Measurements from ENCODE around the gene HPD.
"Not testable (repeated sequence)": the region's sequence is repeated elsewhere in the genome, so short reads cannot be mapped to it uniquely, and the experiment has no call there.

The HPD gene

GRCh38 chr12:121798787-121799155 lies 59.9 kb downstream of the HPD start:
- no peak for DNase-seq (ENCODE audit: low spot score)

- no peak for DNase-seq (ENCODE audit: low spot score)
These were observed 60.5 kb downstream of the HPD start for GRCh38 chr12:121797937-121798786.

- DNase-seq (ENCODE audit: low spot score): no peak
These were observed 61.6 kb downstream of the HPD start for GRCh38 chr12:121796855-121797751.

GRCh38 chr12:121795034-121795968 lies 63.4 kb downstream of the HPD start:
- DNase-seq (ENCODE audit: low spot score): peak; percentile 83

GRCh38 chr12:121794534-121795033 lies 64.1 kb downstream of the HPD start:
- DNase-seq (ENCODE audit: low spot score): no peak

- DNase-seq (ENCODE audit: low spot score): peak; percentile 94
These were observed 64.7 kb downstream of the HPD start for GRCh38 chr12:121793838-121794533.

GRCh38 chr12:121793440-121793837 lies 65.2 kb downstream of the HPD start, which contains the start of gene RHOF:
RHOF (minus strand) TSS chr12:121793688; CDS start chr12:121793633, 55 bp downstream.
- DNase-seq (ENCODE audit: low spot score): peak; percentile 58

GRCh38 chr12:121792607-121793439 lies 65.8 kb downstream of the HPD start:
- DNase-seq (ENCODE audit: low spot score): peak; percentile 54

- no peak for DNase-seq (ENCODE audit: low spot score)
These were observed 66.7 kb downstream of the HPD start for GRCh38 chr12:121791671-121792551.

- not testable (repeated sequence) for DNase-seq (ENCODE audit: low spot score)
These were observed 67.9 kb downstream of the HPD start for GRCh38 chr12:121790785-121791184.

- DNase-seq (ENCODE audit: low spot score): peak; percentile 94
These were observed 68.6 kb downstream of the HPD start for GRCh38 chr12:121789800-121790728.

Data from CD4-positive, alpha-beta T cell treated with Interleukin-6 at 100 ng/mL for 8 hours (primary cell).